NCI-H1417 treated with DMSO at 0.1 percent for 48 hours (cell line): Measurements from ENCODE around the gene ATL1.

Source experiments
- DNase-seq: peaks from one replicate; lab custom pipeline; 2025; lab: John Stamatoyannopoulos, UW

The ATL1 gene

GRCh38 chr14:50559990-50560930 lies at the start of gene ATL1:
Gene ATL1, plus strand, starts transcription at chr14:50560145. Its CDS starts 121 bp downstream, at chr14:50560266.
- peak; percentile 70 for DNase-seq

GRCh38 chr14:50510157-50510556 lies 49.8 kb upstream of the ATL1 start:
- DNase-seq: no peak

GRCh38 chr14:50512463-50512862 lies 47.5 kb upstream of the ATL1 start:
- DNase-seq: no peak

GRCh38 chr14:50516091-50516490 lies 43.9 kb upstream of the ATL1 start:
- DNase-seq: no peak

GRCh38 chr14:50520947-50521815 lies 38.8 kb upstream of the ATL1 start:
- DNase-seq: no peak

- DNase-seq: no peak
Observed at GRCh38 chr14:50521912-50522341, 38.0 kb upstream of the ATL1 start.

- DNase-seq: no peak
Observed at GRCh38 chr14:50523271-50524041, 36.5 kb upstream of the ATL1 start.

GRCh38 chr14:50524060-50524459 lies 35.9 kb upstream of the ATL1 start:
- no peak for DNase-seq

GRCh38 chr14:50524731-50525515 lies 35.0 kb upstream of the ATL1 start:
- DNase-seq: no peak

- no peak for DNase-seq
Observed at GRCh38 chr14:50528000-50528399, 31.9 kb upstream of the ATL1 start.

- no peak for DNase-seq
Observed at GRCh38 chr14:50529288-50530179, 30.4 kb upstream of the ATL1 start.

- DNase-seq: no peak
Observed at GRCh38 chr14:50530358-50530757, 29.6 kb upstream of the ATL1 start.

GRCh38 chr14:50530794-50531365 lies 29.1 kb upstream of the ATL1 start:
- no peak for DNase-seq

- no peak for DNase-seq
Observed at GRCh38 chr14:50531595-50532501, 28.1 kb upstream of the ATL1 start.

GRCh38 chr14:50532502-50533240 lies 27.3 kb upstream of the ATL1 start, which contains the start of gene MAP4K5:
Gene MAP4K5, minus strand, starts transcription at chr14:50532569. Its CDS starts 520 bp downstream, at chr14:50532049.
- DNase-seq: peak; percentile 71

- DNase-seq: no peak
Observed at GRCh38 chr14:50533241-50533705, 26.7 kb upstream of the ATL1 start.

GRCh38 chr14:50533806-50534205 lies 26.1 kb upstream of the ATL1 start:
- no peak for DNase-seq

- no peak for DNase-seq
Observed at GRCh38 chr14:50534416-50534815, 25.5 kb upstream of the ATL1 start.
